GM12892 (cell line): ENCODE measurements around the gene JAZF1.

ENCODE experiments used
- POLR2A ChIP-seq: IDR thresholded peaks from 2 replicates; pipeline ENCODE4 v1.6.1; 2011; ENCODE audit warnings: low read depth, low read length, control low read depth
- POLR2AphosphoS5 ChIP-seq: IDR thresholded peaks from 2 replicates; pipeline ENCODE4 v1.6.1; 2011; ENCODE audit warnings: low read depth, low read length, control low read depth
- TAF1 ChIP-seq: IDR thresholded peaks from 2 replicates; pipeline ENCODE4 v1.6.1; 2011; ENCODE audit warnings: low read depth, mild to moderate bottlenecking, control low read depth, low read length, borderline replicate concordance

DNA sequence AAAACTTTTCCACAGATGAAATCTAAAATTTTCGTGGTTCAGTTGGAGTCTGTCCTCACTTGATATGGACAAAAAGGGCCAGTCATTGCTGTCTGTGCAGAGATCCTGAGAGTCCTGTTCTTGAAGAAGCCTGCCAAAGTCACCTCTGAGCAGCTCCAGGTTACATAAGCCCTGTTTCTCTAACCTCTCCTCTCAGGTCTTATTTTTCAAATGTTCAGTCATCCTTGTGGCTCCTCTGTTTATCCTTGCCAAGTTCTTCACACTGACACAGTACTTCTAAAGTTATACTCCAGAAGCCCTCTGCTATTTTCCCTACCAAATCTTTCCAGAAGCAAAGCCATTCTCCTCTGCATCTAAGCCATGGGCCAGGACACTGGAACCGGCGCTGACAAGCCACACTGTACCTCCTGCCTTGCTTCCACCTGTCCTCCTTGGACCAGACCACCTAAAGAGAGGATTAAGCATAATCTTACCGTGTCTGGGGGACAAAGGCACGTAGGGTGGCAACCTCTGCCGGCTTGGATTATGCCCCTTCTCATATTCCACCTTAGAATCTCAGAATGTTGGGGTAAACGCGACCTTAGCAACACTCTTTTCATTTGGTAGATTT lies 161.6 kb downstream of the JAZF1 start:
- TF ChIP-seq POLR2A (no peak), POLR2AphosphoS5 (no peak), TAF1 (no peak)
